NT2/D1 (cell line): ENCODE data around the gene ZNF768.

Experiments used
- SUZ12 ChIP-seq: IDR thresholded peaks from 2 replicates; pipeline ENCODE4 v1.6.1; 2011; ENCODE audit not compliant: insufficient read length, insufficient read depth; ENCODE audit errors: extremely low read depth
- ZNF274 ChIP-seq: IDR thresholded peaks from 2 replicates; pipeline ENCODE4 v1.6.1; 2011; ENCODE audit warnings: mild to moderate bottlenecking, low read depth, low read length

GRCh38 chr16:30570636-30571444 lies 44.5 kb upstream of the ZNF768 start:
- TF ChIP-seq ZNF274 (no peak), SUZ12 (no peak)
